ENCODE results near the gene AQR.
"Not testable (repeated sequence)": the region's sequence is repeated elsewhere in the genome, so short reads cannot be mapped to it uniquely, and the experiment has no call there.

Gene AQR

DNA sequence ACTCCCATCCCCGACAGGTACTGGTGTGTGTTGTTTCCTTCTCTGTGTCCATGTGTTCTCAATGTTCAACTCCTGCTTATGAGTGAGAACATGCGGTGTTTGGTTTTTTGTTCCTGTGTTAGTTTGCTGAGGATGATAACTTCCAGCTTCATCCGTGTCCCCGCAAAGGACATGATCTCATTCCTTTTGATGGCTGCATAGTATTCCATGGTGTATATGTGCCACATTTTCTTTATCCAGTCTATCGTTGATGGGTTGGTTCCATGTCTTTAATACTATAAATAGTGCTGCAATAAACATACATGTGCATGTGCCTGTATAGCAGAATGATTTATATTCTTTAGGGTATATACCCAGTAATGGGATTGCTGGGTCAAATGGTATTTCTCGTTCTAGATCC, 41.2 kb downstream of the AQR start:
- H3K4me1 Mint-ChIP-seq, H3K9me3 Mint-ChIP-seq, H3K4me3 Mint-ChIP-seq, ATAC-seq, DNase-seq, H3K27ac Mint-ChIP-seq, H3K27me3 Mint-ChIP-seq: not testable (repeated sequence)

DNA sequence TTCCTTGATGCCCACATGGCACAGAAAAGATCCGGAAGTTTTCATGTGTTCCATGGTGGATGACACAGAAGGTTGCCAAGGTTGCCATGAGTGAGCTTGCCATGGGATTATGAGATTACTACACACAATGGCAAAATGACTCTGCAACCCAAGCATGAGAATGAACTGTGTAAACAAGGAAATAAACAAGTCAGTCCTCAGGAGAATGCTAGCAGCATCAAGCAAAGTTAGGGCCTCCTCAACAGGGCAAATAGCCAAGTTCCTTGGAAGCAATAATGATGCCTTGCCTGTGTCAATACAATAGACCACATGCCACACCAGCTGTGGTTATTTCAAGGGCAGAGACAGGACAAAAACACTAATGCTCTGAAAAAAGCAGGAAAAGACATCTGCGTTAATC, 41.8 kb downstream of the AQR start:
- H3K4me1 Mint-ChIP-seq: no peaks in the 10 kb centered on the region
- H3K27me3 Mint-ChIP-seq: no peaks in the 10 kb centered on the region
- H3K27ac Mint-ChIP-seq: no peak overlapping the region
- no peaks in the 10 kb centered on the region for H3K9me3 Mint-ChIP-seq
- no peak overlapping the region for H3K4me3 Mint-ChIP-seq
- ATAC-seq (no peak), DNase-seq (no peak)

GRCh38 chr15:34914317-34914716, 55.2 kb downstream of the AQR start:
- Mint-ChIP-seq H3K27ac (peak overlapping the region; percentile 30 to 39), H3K4me1 (no peaks in the 10 kb centered on the region), H3K9me3 (no peaks in the 10 kb centered on the region), H3K4me3 (no peak overlapping the region), H3K27me3 (no peaks in the 10 kb centered on the region)
- no peak for ATAC-seq
- DNase-seq: no peak

DNA sequence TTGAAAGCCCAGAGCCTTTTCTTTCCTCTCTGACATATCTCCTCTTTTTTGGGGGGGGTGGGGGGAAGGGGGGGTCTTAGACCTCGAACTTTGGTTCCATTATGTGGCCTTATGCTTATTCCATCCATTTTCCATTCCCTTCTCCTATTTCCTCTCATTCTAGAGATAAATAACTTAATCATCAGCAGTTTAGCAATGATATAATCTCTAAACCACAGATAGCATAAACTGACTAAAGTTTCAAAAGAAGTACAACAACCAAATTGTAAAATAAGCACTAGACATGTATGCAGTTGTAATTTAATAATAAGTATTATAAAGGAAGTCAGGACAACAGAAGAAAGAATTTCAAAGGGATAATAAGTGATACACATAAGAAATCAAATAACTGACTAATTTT, 64.5 kb downstream of the AQR start:
- Mint-ChIP-seq H3K27ac (no peak overlapping the region), H3K9me3 (no peaks in the 10 kb centered on the region), H3K4me3 (no peak overlapping the region), H3K27me3 (no peaks in the 10 kb centered on the region), H3K4me1 (no peaks in the 10 kb centered on the region)
- no peak for DNase-seq
- no peak for ATAC-seq

DNA sequence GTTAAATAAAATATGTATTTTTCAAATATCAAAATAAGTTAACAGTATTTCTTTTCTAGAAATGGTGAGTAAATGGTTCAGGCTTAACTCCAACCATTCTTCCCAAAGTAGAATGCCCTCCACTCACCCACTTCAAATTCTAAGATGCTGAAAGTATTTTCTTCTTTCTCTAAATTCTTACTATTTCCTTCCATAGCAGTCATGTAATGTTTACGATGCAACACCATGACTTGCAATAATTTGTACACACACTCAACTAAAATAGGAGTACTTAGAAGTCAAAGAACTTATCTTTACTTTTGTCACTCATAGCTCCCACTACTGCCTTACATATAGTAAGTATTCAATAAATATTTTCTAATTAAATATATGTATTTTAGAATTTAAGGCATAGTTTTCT, 65.0 kb downstream of the AQR start:
- Mint-ChIP-seq H3K4me1 (no peaks in the 10 kb centered on the region), H3K4me3 (no peak overlapping the region)

GRCh38 chr15:34900748-34901147, 68.8 kb downstream of the AQR start:
- Mint-ChIP-seq H3K4me3 (no peak overlapping the region), H3K4me1 (no peaks in the 10 kb centered on the region), H3K9me3 (no peaks in the 10 kb centered on the region), H3K27ac (no peak overlapping the region), H3K27me3 (no peaks in the 10 kb centered on the region)
- ATAC-seq: no peak
- no peak for DNase-seq

More for the DNA sequence above, 65.0 kb downstream of the AQR start:
- DNase-seq (no peak), ATAC-seq (no peak)
- no peak overlapping the region for H3K27ac Mint-ChIP-seq
- no peaks in the 10 kb centered on the region for H3K27me3 Mint-ChIP-seq
- no peaks in the 10 kb centered on the region for H3K9me3 Mint-ChIP-seq

DNA sequence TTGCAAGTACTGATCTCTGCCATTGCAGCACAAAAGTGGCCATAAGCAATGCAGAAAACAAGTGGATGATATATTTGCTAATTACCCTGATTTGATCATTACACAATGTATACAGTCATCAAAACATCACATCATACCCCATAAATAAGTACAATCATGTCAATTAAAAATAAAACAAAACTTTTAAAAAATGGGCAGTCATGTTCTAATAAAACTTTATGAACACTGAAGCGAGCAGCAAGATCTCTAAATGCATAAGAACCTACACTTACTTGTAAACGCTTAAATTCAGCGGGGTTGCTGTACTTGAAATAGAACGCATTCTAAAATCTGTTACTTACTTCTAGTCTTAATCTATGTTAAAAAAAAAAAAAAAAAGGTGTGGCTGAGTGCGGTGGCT, 73.4 kb downstream of the AQR start:
- Mint-ChIP-seq H3K4me3 (no peak overlapping the region), H3K27ac (peak overlapping the region in 1 of 2 donors; percentile 34), H3K9me3 (peaks cover 10 to 25% of the 10 kb centered on the region in 2 donors), H3K27me3 (no peaks in the 10 kb centered on the region), H3K4me1 (no peaks in the 10 kb centered on the region)
- ATAC-seq (no peak), DNase-seq (no peak)

DNA sequence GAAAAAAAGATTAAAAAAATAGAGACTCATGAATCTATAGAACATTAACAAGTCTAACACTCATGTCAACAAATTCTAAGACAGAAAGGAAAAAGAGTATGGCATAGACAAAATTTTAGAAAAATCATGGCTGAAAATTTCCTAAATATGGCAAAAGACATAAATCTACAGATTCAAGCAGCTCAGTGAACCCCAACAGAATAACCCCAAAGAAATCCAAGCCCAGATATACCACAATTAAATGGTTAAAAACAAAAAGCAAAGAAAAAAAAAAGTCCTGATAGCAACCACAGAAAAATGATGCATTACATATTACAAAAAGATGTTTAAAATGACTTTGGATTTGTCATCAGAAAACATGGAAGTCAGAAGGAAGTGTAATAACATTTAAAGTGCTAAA, 75.6 kb downstream of the AQR start:
- Mint-ChIP-seq H3K27me3 (no peaks in the 10 kb centered on the region), H3K4me1 (no peaks in the 10 kb centered on the region), H3K4me3 (no peak overlapping the region), H3K9me3 (peaks cover 10 to 25% of the 10 kb centered on the region in 2 donors), H3K27ac (no peak overlapping the region)
- ATAC-seq: no peak
- no peak for DNase-seq

- DNase-seq (no peak), ATAC-seq (no peak)
- no peaks in the 10 kb centered on the region for H3K27me3 Mint-ChIP-seq
- H3K4me3 Mint-ChIP-seq: no peak overlapping the region
- no peaks in the 10 kb centered on the region for H3K4me1 Mint-ChIP-seq
- no peak overlapping the region for H3K27ac Mint-ChIP-seq
- H3K9me3 Mint-ChIP-seq: peaks cover 10 to 25% of the 10 kb centered on the region in 2 donors
Measured at GRCh38 chr15:34892963-34893591, 76.5 kb downstream of the AQR start.

GRCh38 chr15:34890424-34890823, 79.1 kb downstream of the AQR start:
- DNase-seq: no peak
- H3K4me1 Mint-ChIP-seq: no peaks in the 10 kb centered on the region
- H3K9me3 Mint-ChIP-seq: peaks cover 10 to 25% of the 10 kb centered on the region in 2 donors
- no peaks in the 10 kb centered on the region for H3K27me3 Mint-ChIP-seq
- no peak for ATAC-seq
- H3K27ac Mint-ChIP-seq: no peak overlapping the region
- H3K4me3 Mint-ChIP-seq: no peak overlapping the region

GRCh38 chr15:34889476-34889875, 80.1 kb downstream of the AQR start:
- Mint-ChIP-seq H3K4me3 (no peak overlapping the region), H3K27ac (no peak overlapping the region), H3K4me1 (no peaks in the 10 kb centered on the region), H3K9me3 (peaks cover 9 to 22% of the 10 kb centered on the region in 2 donors), H3K27me3 (no peaks in the 10 kb centered on the region)
- ATAC-seq: no peak
- DNase-seq: no peak

DNA sequence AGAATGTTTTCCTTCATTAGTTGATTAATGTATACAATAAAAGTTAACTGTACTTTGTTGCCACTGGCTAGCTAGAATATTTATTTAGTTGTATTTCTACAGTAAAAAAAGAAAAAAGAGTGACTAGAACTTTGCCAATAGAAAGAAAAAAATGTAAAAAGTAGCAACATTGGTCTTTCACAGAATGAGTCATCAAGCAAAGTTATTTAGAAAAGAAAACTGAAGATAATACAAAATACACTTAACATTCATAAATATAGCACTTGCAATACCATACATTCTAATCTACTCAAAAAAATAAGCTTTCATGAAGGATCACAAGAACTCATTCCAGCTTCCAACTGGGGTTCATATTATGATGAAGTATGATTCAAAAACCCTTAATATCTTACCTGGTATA, 83.4 kb downstream of the AQR start:
- Mint-ChIP-seq H3K4me1 (no peaks in the 10 kb centered on the region), H3K9me3 (no peaks in the 10 kb centered on the region)

DNA sequence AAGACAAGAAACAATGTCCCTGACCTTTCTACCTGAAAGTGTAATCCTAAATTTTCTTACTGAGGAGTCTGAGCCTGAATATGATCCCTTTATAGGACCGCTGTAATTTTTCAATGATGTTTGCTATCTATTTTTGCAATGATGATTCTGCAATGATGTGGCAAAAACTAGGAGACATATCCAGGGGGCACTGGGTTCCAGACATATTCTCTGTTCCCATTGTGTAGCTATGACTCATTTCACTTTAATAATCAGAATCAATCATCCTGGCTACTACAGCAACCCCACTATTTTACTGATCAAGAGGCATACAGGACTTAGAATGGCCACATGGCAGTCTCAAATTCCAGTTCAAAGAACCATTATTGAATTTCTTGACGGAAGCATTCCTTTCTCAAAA, 85.9 kb downstream of the AQR start:
- Mint-ChIP-seq H3K9me3 (no peaks in the 10 kb centered on the region), H3K27ac (no peak overlapping the region), H3K4me1 (no peaks in the 10 kb centered on the region), H3K27me3 (no peaks in the 10 kb centered on the region), H3K4me3 (no peak overlapping the region)
- no peak for DNase-seq
- no peak for ATAC-seq

More for the DNA sequence above, 83.4 kb downstream of the AQR start:
- H3K4me3 Mint-ChIP-seq: no peak overlapping the region
- DNase-seq (no peak), ATAC-seq (no peak)
- no peak overlapping the region for H3K27ac Mint-ChIP-seq
- no peaks in the 10 kb centered on the region for H3K27me3 Mint-ChIP-seq

DNA sequence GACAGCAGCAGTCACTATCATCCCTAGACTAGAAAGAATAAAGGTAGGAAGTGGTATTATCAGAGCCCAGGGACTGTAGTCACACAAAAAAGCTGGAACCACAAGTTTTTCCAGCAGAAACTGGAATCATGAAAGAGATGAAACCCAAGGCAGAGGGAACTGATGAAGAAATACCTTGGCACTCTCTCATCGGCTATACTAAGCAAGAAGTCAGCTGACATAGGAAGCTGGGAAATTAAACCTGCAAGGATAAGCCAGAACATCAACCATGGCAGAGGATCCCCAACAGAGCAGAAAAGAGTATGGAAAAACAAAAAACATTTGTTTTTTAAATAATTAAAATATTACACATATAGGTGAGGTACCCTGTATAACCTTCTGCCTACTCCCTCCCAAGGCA, 86.5 kb downstream of the AQR start:
- no peak overlapping the region for H3K27ac Mint-ChIP-seq
- H3K4me3 Mint-ChIP-seq: no peak overlapping the region
- no peaks in the 10 kb centered on the region for H3K27me3 Mint-ChIP-seq
- DNase-seq (no peak), ATAC-seq (no peak)
- H3K4me1 Mint-ChIP-seq: no peaks in the 10 kb centered on the region
- no peaks in the 10 kb centered on the region for H3K9me3 Mint-ChIP-seq

DNA sequence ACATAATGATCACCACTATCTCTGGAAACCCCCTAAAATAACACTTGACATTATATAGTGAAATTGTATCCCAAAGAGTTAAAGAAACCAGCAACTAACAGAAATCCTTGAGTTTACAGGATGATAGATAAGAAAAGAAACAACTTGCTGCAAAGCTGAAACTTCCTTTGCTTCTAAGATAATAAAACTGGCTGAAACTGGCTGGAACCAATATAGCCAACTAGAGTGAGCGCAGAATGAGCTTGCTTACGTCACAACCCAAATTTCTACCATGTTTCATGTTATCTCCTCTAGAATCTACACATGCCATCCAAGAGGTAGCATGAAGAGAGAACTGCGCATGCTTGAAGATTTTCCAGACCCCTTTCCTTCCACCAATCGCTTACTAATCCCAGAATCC, 90.4 kb downstream of the AQR start:
- no peak for DNase-seq
- Mint-ChIP-seq H3K27me3 (no peaks in the 10 kb centered on the region), H3K4me3 (no peak overlapping the region), H3K27ac (no peak overlapping the region), H3K4me1 (no peaks in the 10 kb centered on the region), H3K9me3 (no peaks in the 10 kb centered on the region)
- no peak for ATAC-seq

DNA sequence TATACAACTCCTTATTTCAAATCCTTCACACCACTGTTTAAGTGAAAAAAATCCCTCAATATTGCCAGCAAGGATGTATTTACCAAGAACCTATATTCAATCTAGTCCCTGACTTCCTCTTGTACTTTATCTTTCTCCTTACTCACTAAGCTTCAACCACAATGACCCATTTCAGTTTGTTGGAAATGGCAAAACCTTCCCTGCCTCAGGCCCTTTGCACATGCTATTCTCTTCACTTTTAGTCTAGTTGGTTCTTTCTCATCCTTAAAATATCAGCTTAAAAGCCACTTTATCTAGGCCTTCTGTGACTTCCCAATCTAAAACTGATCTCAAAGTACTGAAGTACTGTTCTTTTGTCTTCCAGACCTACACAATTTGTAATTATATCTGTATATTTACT, 92.9 kb downstream of the AQR start:
- ATAC-seq: no peak

GRCh38 chr15:34869110-34869509, 100.4 kb downstream of the AQR start:
- Mint-ChIP-seq H3K27me3 (no peaks in the 10 kb centered on the region), H3K27ac (no peak overlapping the region), H3K4me1 (no peaks in the 10 kb centered on the region), H3K4me3 (no peak overlapping the region), H3K9me3 (no peaks in the 10 kb centered on the region)
- ATAC-seq (no peak), DNase-seq (no peak)

More for the DNA sequence above, 92.9 kb downstream of the AQR start:
- Mint-ChIP-seq H3K4me1 (no peaks in the 10 kb centered on the region), H3K27ac (peak overlapping the region in 1 of 2 donors; percentile 2), H3K27me3 (no peaks in the 10 kb centered on the region), H3K9me3 (no peaks in the 10 kb centered on the region), H3K4me3 (no peak overlapping the region)
- no peak for DNase-seq

Data from stimulated activated naive CD8-positive, alpha-beta T cell treated with anti-CD3 and anti-CD28 coated beads, Interleukin-15, amount 100 ng/mL, for 72 hours (primary cell).